HCT116 (cell line): Measurements from ENCODE around the gene TAF6L. TPM values are rescaled to one million over a fixed set of nuclear protein-coding genes. Genes with fewer than 3 reads are reported as not detected.

Source experiments
- ATAC-seq: fragments of 200-7000 bp; cut with Tn5 transposase; 2 replicates; pipeline ENCODE4 v1.9.1; 2020; ENCODE audit warnings: mild to moderate bottlenecking, moderate library complexity
- BruUV-seq: library from RNA; stranded (reverse); fragments of 400-500 nt; replicated peaks from 2 replicates; lab custom pipeline; 2021; lab: Mats Ljungman, UMichigan
- CTCF ChIA-PET: fragments of 300-600 bp; sonication (Branson Sonifier 250); formaldehyde crosslinking; loops from one replicate; lab custom pipeline; 2021; ENCODE audit warnings: antibody characterized with exemption; lab: Charles Lee
- POLR2A ChIA-PET: fragments of 300-600, 350-600 bp; sonication (Branson Sonifier 250); formaldehyde crosslinking; loops from one replicate; lab custom pipeline; 2021; ENCODE audit warnings: antibody characterized with exemption; lab: Charles Lee
- RAD21 ChIA-PET, 2 experiments: fragments of 300-600 bp; sonication (Branson Sonifier 250); formaldehyde crosslinking; loops; one replicate each; lab custom pipeline; 2023; ENCODE audit warnings: low total read pairs in 2 of 2; ENCODE audit not compliant: uncharacterized antibody in 2 of 2, unreplicated experiment in 2 of 2, low non-redundant PET in 1 of 2; lab: Charles Lee
- DNase-seq: peaks from one replicate; pipeline ENCODE4 v3.0.0-alpha.2; 2010; ENCODE audit warnings: low read depth, low spot score
- H2AFZ ChIP-seq: fragments of 200-600 bp; shearing (Covaris generic), sonication (generic); 2 replicates; pipeline ENCODE4 v1.6.1; 2017; ENCODE audit warnings: low read depth, mixed run types, mixed read lengths, antibody characterized with exemption, low read length; ENCODE audit not compliant: poor library complexity, severe bottlenecking
- H3K27ac ChIP-seq: 2 replicates; pipeline ENCODE4 v1.5.1; 2012; ENCODE audit warnings: low read depth, low read length
- H3K27me3 ChIP-seq: fragments of 200-600 bp; sonication (generic); 2 replicates; pipeline ENCODE4 v1.6.1; 2016; ENCODE audit warnings: mixed run types, low read length, mixed read lengths; ENCODE audit not compliant: insufficient read depth
- H3K36me3 ChIP-seq, 2 experiments: fragments of 200-500 bp in 1 of 2; fragments of 200-600 bp in 1 of 2; sonication (Bioruptor generic) in 1 of 2; sonication (generic) in 1 of 2; 2 replicates each; pipeline versions ENCODE4 v1.5.1 to v1.6.1; 2014 to 2016; ENCODE audit warnings: low read length in 2 of 2, inconsistent platforms in 1 of 2, mixed read lengths in 1 of 2, mixed run types in 1 of 2; ENCODE audit not compliant: insufficient read depth in 2 of 2, control insufficient read depth in 1 of 2
- H3K4me1 ChIP-seq, 2 experiments: fragments of 200-600 bp in 1 of 2; sonication (generic) in 1 of 2; 2 replicates each; pipeline versions ENCODE4 v1.5.1 to v1.6.1; 2012 to 2017; ENCODE audit warnings: low read length in 2 of 2, inconsistent platforms in 1 of 2, mild to moderate bottlenecking in 1 of 2, mixed read lengths in 1 of 2, mixed run types in 1 of 2, moderate library complexity in 1 of 2; ENCODE audit not compliant: insufficient read depth in 2 of 2, control insufficient read depth in 1 of 2
- H3K4me2 ChIP-seq: fragments of 200-600 bp; sonication (generic); 2 replicates; pipeline ENCODE4 v1.6.1; 2017; ENCODE audit warnings: mixed run types, low read length, mixed read lengths
- H3K4me3 ChIP-seq, 2 experiments: fragments of 200-600 bp in 1 of 2; sonication (generic) in 1 of 2; replicated peaks in 1 of 2; 2 replicates each; pipeline ENCODE4 v1.5.1; 2011 to 2016; ENCODE audit warnings: low read length in 2 of 2, control low read depth in 1 of 2, low read depth in 1 of 2, mild to moderate bottlenecking in 1 of 2, mixed read lengths in 1 of 2, mixed run types in 1 of 2
- H3K79me2 ChIP-seq: fragments of 200-600 bp; sonication (generic); 2 replicates; pipeline ENCODE4 v1.6.1; 2017; ENCODE audit warnings: mild to moderate bottlenecking, mixed run types, low read length, moderate library complexity, mixed read lengths; ENCODE audit not compliant: insufficient read depth
- H3K9ac ChIP-seq: fragments of 200-600 bp; sonication (generic); 2 replicates; pipeline ENCODE4 v1.6.1; 2016; ENCODE audit warnings: low read length, mixed read lengths
- H3K9me2 ChIP-seq: fragments of 200-600 bp; sonication (generic), shearing (Covaris generic); 2 replicates; pipeline ENCODE4 v1.6.1; 2017; ENCODE audit warnings: mixed run types, mild to moderate bottlenecking, moderate library complexity; ENCODE audit not compliant: insufficient read depth
- H3K9me3 ChIP-seq, 2 experiments: fragments of 200-500 bp in 1 of 2; fragments of 200-600 bp in 1 of 2; sonication (Bioruptor generic) in 1 of 2; sonication (generic) in 1 of 2; 2 replicates each; pipeline ENCODE4 v1.6.1; 2014 to 2017; ENCODE audit warnings: low read length in 2 of 2, mixed read lengths in 2 of 2, inconsistent platforms in 1 of 2, low read depth in 1 of 2, mild to moderate bottlenecking in 1 of 2, mixed run types in 1 of 2, moderate library complexity in 1 of 2; ENCODE audit not compliant: control insufficient read depth in 1 of 2, insufficient read depth in 1 of 2
- H4K20me1 ChIP-seq: fragments of 200-600 bp; sonication (generic), shearing (Covaris generic); 2 replicates; pipeline ENCODE4 v1.6.1; 2017; ENCODE audit warnings: mixed run types, mild to moderate bottlenecking, moderate library complexity; ENCODE audit not compliant: insufficient read depth
- ATF3 ChIP-seq: IDR thresholded peaks from 2 replicates; pipeline ENCODE4 v1.6.1; 2012
- CBX3 ChIP-seq: IDR thresholded peaks from 2 replicates; pipeline ENCODE4 v1.6.1; 2012; ENCODE audit warnings: low read depth
- CEBPB ChIP-seq: IDR thresholded peaks from 2 replicates; pipeline ENCODE4 v1.6.1; 2012; ENCODE audit warnings: low read depth
- CTCF ChIP-seq, 3 experiments: fragments of 200-600 bp in 1 of 3; sonication (generic) in 1 of 3; IDR thresholded peaks in 2 of 3; conservative IDR thresholded peaks in 1 of 3; 2 replicates each; pipeline ENCODE4 v1.5.1; 2012 to 2017; ENCODE audit warnings: low read depth in 2 of 3, low read length in 2 of 3, antibody characterized with exemption in 1 of 3, borderline replicate concordance in 1 of 3, control low read depth in 1 of 3, mild to moderate bottlenecking in 1 of 3, mixed read lengths in 1 of 3, mixed run types in 1 of 3, moderate library complexity in 1 of 3; ENCODE audit not compliant: insufficient read depth in 1 of 3
- EGR1 ChIP-seq: IDR thresholded peaks from 2 replicates; pipeline ENCODE4 v1.6.1; 2012; ENCODE audit warnings: low read depth
- ELF1 ChIP-seq: IDR thresholded peaks from 2 replicates; pipeline ENCODE4 v1.6.1; 2012; ENCODE audit warnings: low read depth, borderline replicate concordance
- EZH2 ChIP-seq: fragments of 200-600 bp; sonication (generic); IDR thresholded peaks from 2 replicates; pipeline ENCODE4 v1.6.1; 2017; ENCODE audit warnings: antibody characterized with exemption, mixed run types
- EZH2phosphoT487 ChIP-seq: fragments of 200-600 bp; IDR thresholded peaks from 2 replicates; pipeline ENCODE4 v1.6.1; 2018; ENCODE audit warnings: antibody characterized with exemption, borderline replicate concordance
- FOSL1 ChIP-seq: IDR thresholded peaks from 2 replicates; pipeline ENCODE4 v1.6.1; 2012; ENCODE audit warnings: low read depth
- JUND ChIP-seq: IDR thresholded peaks from 2 replicates; pipeline ENCODE4 v1.6.1; 2012
- MAX ChIP-seq: IDR thresholded peaks from 2 replicates; pipeline ENCODE4 v1.6.1; 2012
- POLR2A ChIP-seq: IDR thresholded peaks from 2 replicates; pipeline ENCODE4 v1.7.0; 2011; ENCODE audit warnings: borderline replicate concordance; ENCODE audit not compliant: insufficient read depth, insufficient read length; ENCODE audit errors: extremely low read depth
- POLR2AphosphoS5 ChIP-seq: IDR thresholded peaks from 2 replicates; pipeline ENCODE4 v1.6.1; 2011; ENCODE audit warnings: mild to moderate bottlenecking, low read depth, low read length, moderate library complexity
- RAD21 ChIP-seq: IDR thresholded peaks from 2 replicates; pipeline ENCODE4 v1.6.1; 2012; ENCODE audit warnings: low read depth, mild to moderate bottlenecking
- REST ChIP-seq: IDR thresholded peaks from 2 replicates; pipeline ENCODE4 v1.6.1; 2012; ENCODE audit warnings: low read depth
- SIN3A ChIP-seq: IDR thresholded peaks from 2 replicates; pipeline ENCODE4 v1.6.1; 2012; ENCODE audit warnings: low read depth
- SP1 ChIP-seq: IDR thresholded peaks from 2 replicates; pipeline ENCODE4 v1.6.1; 2012; ENCODE audit warnings: low read depth
- SRF ChIP-seq: IDR thresholded peaks from 2 replicates; pipeline ENCODE4 v1.6.1; 2012; ENCODE audit warnings: low read depth
- TCF7L2 ChIP-seq: IDR thresholded peaks from 2 replicates; pipeline ENCODE4 v1.7.0; 2011; ENCODE audit warnings: borderline replicate concordance, inconsistent platforms; ENCODE audit not compliant: insufficient read depth, insufficient read length; ENCODE audit errors: extremely low read depth
- YY1 ChIP-seq: IDR thresholded peaks from 2 replicates; pipeline ENCODE4 v1.6.1; 2011; ENCODE audit warnings: low read length, low read depth, moderate library complexity, mild to moderate bottlenecking; ENCODE audit not compliant: insufficient replicate concordance; ENCODE audit errors: extremely low read depth
- ZFX ChIP-seq: fragments of 450-650 bp; IDR thresholded peaks from 2 replicates; pipeline ENCODE4 v1.6.1; 2017
- ZNF274 ChIP-seq: fragments of 200-500 bp; sonication (Bioruptor generic); IDR thresholded peaks from 2 replicates; pipeline ENCODE4 v1.6.1; 2014; ENCODE audit warnings: mild to moderate bottlenecking, low read depth, low read length, inconsistent platforms
- intact Hi-C: fragments of 100-400 bp; cut with micrococcal nuclease; formaldehyde crosslinking; loops from 2 replicates; pipeline ENCODE4 v1.10.0; 2022
- total RNA-seq: library from RNA; stranded (reverse); gene quantifications from one replicate; pipeline ENCODE4 v1.2.1, GENCODE V29; 2021; ENCODE audit not compliant: unreplicated experiment

The TAF6L gene
- total RNA-seq, 1 experiment from 2014 or later = 24.2 TPM

GRCh38 chr11:62787005-62787759 lies 16.0 kb downstream of the TAF6L start, which contains the start of gene TMEM179B:
Gene TMEM179B (plus strand): TSS chr11:62787402. CDS start chr11:62787432, 30 bp downstream.
- intact Hi-C loops = loop anchor here (2.0 to 5.0 kb wide), 3 partner anchors 54 to 115 kb away; partner anchors contain the start of genes LBHD1, SLC3A2 and UQCC3
- no peak within 1 kb of the TSS for H2AFZ ChIP-seq
- peak within 1 kb of the TSS; percentile 86 for H3K9ac ChIP-seq
- H3K9me2 ChIP-seq = no peaks in the 10 kb centered on the region
- peak; percentile 98 for DNase-seq
- no peaks in the 10 kb centered on the region for H3K27me3 ChIP-seq
- peaks cover 0 to 20% of the 10 kb centered on the region in 2 experiments; a peak in 1 of 4 replicates for H3K36me3 ChIP-seq
- H3K79me2 ChIP-seq = peaks cover 51% of the 10 kb centered on the region
- H3K4me2 ChIP-seq = peak within 1 kb of the TSS; percentile 91
- peak within 1 kb of the TSS; percentile 62 to 80 for H3K4me3 ChIP-seq
- peak; percentile 71 for ATAC-seq
- peaks cover 18 to 41% of the 10 kb centered on the region in 2 experiments; a peak in 3 of 4 replicates for H3K4me1 ChIP-seq
- H3K27ac ChIP-seq = peak within 1 kb of the TSS; percentile 96
- POLR2A ChIA-PET = interaction anchor here (0.6 to 6.1 kb wide), 9 partner anchors 16 to 69 kb away, joined by 3 to 82 read pairs (median 7); partner anchors contain the start of genes NXF1, TAF6L, WDR74 and ZBTB3
- no peaks in the 10 kb centered on the region for H3K9me3 ChIP-seq
- no TSS peak for BruUV-seq
- H4K20me1 ChIP-seq = no peaks in the 10 kb centered on the region
- CTCF ChIA-PET = interaction anchor here (0.8 to 2.5 kb wide), 26 partner anchors 10 to 392 kb away, joined by 3 to 27 read pairs (median 4); partner anchors contain the start of genes C11orf98, CSKMT, HNRNPUL2 and POLR2G
- RAD21 ChIA-PET = interaction anchor here in 1 of 2 experiments (0.6 to 1.0 kb wide), 2 partner anchors 33 to 106 kb away, joined by 3 to 4 read pairs; partner anchors contain the start of gene ZBTB3
- TF ChIP-seq EGR1 (no peak), ZFX (peak; percentile 95; the same call in 1 of the 2 replicates), MAX (no peak), FOSL1 (no peak), REST (no peak), CEBPB (no peak), EZH2phosphoT487 (no peak), RAD21 (no peak), TCF7L2 (peak; percentile 27), CBX3 (no peak), SRF (no peak), POLR2AphosphoS5 (peak; percentile 98), SP1 (no peak), CTCF (IDR thresholded peaks at IDR 0.05 in 2 of 3, conservative IDR thresholded peaks at IDR 0.05 in 1 of 3; ENCODE audit: borderline replicate concordance in 1 of 3, insufficient read depth in 1 of 3, low read depth in 2 of 3, low read length in 2 of 3) (peak in 2 of 3 experiments; percentile 41 to 73; a peak in 4 of 6 replicates), ELF1 (no peak), EZH2 (no peak), JUND (no peak), POLR2A (peak; percentile 90), ATF3 (no peak), YY1 (peak; percentile 93), ZNF274 (no peak), SIN3A (no peak)
